ENCODE data around the gene ANKIB1.

The ANKIB1 gene

DNA sequence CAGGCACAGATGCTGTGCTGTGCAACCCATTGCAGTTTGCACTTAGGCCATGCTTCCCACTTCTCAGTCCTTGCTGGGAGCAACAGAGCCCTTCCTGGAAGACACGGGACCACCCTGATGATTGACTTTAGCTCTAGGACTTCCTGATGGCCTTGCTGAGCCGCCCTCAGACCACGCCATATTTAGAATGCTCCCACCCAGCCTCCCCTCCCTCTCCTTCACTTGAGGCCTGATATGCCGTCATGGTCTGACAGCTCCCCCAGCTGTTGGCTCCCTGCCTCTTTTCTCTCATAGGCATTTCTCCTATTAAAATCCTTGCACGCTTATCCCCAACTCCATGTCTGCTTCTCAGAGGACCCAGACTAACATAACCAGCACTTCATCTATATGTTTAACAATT is 172.1 kb downstream of the ANKIB1 start:
- no peaks in the 10 kb centered on the region for H3K4me1 ChIP-seq (ENCODE audit: insufficient read depth, insufficient read length)
- no peaks in the 10 kb centered on the region for H3K27me3 ChIP-seq (ENCODE audit: insufficient read depth, insufficient read length)
- H3K4me3 ChIP-seq (ENCODE audit: insufficient read length, low read depth): no peak overlapping the region
- no peaks in the 10 kb centered on the region for H3K36me3 ChIP-seq (ENCODE audit: insufficient read depth, insufficient read length, low read length)
- TF ChIP-seq ZNF274 (IDR thresholded peaks at IDR 0.05; ENCODE audit: low read depth, low read length): no peak
- no peak for TF ChIP-seq SUZ12 (IDR thresholded peaks at IDR 0.05; ENCODE audit: extremely low read depth, insufficient read depth, insufficient read length)
- TF ChIP-seq YY1 (IDR thresholded peaks at IDR 0.05; ENCODE audit: insufficient read depth, insufficient read length): no peak
- no peak for DNase-seq (ENCODE audit: low read depth, low spot score)
- H3K9ac ChIP-seq (ENCODE audit: insufficient read length, low read depth): no peak overlapping the region
- H3K9me3 ChIP-seq (ENCODE audit: insufficient read depth, low read length): no peaks in the 10 kb centered on the region

DNA sequence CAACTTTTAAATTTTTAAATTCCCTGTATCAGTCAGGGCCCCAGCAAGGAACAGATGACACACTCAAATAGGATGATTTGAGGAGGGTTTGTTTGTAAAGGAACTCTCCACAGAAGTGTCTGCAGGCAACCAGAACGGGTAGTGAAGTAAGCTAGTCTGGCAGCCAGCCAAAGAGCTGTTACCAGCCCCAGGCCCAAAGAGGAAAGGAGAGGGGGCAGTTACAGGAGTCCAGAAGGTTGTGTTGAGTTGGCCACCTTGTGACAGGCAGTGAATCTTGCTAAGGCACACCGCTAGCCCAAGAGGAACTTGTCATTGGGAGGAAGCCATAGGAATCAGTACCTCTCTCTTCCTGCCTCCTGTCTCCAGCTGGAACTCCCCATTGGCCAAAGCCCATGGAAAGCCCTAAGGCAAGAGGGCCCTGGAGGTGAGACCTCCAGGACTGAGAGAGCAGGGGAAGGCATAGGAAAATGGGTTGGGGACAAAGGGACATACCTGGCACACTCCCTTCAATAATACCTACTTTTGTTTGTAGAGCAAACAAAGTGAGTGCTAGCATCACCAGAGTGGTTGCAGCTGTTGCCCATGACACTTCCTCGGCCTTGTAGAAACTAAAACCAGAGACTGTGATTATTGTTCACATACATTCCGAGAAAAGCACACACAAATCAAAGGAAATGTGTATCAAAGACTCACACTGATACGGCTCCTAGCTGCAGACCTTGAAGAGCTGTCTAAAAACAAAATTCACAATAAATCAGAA is 176.1 kb downstream of the ANKIB1 start:
- H3K27me3 ChIP-seq (ENCODE audit: insufficient read depth, insufficient read length): no peaks in the 10 kb centered on the region
- DNase-seq (ENCODE audit: low read depth, low spot score): no peak
- TF ChIP-seq ZNF274 (IDR thresholded peaks at IDR 0.05; ENCODE audit: low read depth, low read length) (no peak), YY1 (IDR thresholded peaks at IDR 0.05; ENCODE audit: insufficient read depth, insufficient read length) (no peak), SUZ12 (IDR thresholded peaks at IDR 0.05; ENCODE audit: extremely low read depth, insufficient read depth, insufficient read length) (no peak)
- H3K9ac ChIP-seq (ENCODE audit: insufficient read length, low read depth): no peak overlapping the region
- no peaks in the 10 kb centered on the region for H3K9me3 ChIP-seq (ENCODE audit: insufficient read depth, low read length)
- H3K36me3 ChIP-seq (ENCODE audit: insufficient read depth, insufficient read length, low read length): no peaks in the 10 kb centered on the region
- H3K4me1 ChIP-seq (ENCODE audit: insufficient read depth, insufficient read length): peaks cover 2% of the 10 kb centered on the region
- H3K4me3 ChIP-seq (ENCODE audit: insufficient read length, low read depth): no peak overlapping the region

DNA sequence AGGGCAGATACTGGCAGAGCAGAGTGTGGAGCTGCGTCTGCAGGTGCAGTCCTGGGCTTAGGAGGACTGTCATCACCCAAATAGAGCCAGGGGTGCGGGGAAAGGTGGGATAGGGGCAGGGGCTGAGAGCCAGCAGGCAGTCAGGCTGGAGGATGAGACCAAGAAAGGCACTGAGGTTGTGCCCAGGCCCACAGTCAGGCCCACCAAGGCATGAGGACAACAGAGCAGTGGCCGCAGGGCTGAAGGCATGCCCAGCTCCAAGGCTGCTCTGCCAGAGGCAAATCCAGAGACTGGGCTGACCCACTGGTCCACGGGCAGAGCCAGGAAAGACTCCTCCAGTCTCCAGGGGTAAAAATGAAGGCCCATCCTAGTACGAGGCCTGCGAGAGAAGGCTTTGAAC is 177.2 kb downstream of the ANKIB1 start:
- Histone ChIP-seq H3K9me3 (ENCODE audit: insufficient read depth, low read length) (no peaks in the 10 kb centered on the region), H3K27me3 (ENCODE audit: insufficient read depth, insufficient read length) (no peaks in the 10 kb centered on the region), H3K9ac (ENCODE audit: insufficient read length, low read depth) (no peak overlapping the region), H3K4me3 (ENCODE audit: insufficient read length, low read depth) (no peak overlapping the region), H3K36me3 (ENCODE audit: insufficient read depth, insufficient read length, low read length) (no peaks in the 10 kb centered on the region), H3K4me1 (ENCODE audit: insufficient read depth, insufficient read length) (peaks cover 2% of the 10 kb centered on the region)
- no peak for DNase-seq (ENCODE audit: low read depth, low spot score)
- TF ChIP-seq SUZ12 (IDR thresholded peaks at IDR 0.05; ENCODE audit: extremely low read depth, insufficient read depth, insufficient read length) (no peak), YY1 (IDR thresholded peaks at IDR 0.05; ENCODE audit: insufficient read depth, insufficient read length) (no peak), ZNF274 (IDR thresholded peaks at IDR 0.05; ENCODE audit: low read depth, low read length) (no peak)

DNA sequence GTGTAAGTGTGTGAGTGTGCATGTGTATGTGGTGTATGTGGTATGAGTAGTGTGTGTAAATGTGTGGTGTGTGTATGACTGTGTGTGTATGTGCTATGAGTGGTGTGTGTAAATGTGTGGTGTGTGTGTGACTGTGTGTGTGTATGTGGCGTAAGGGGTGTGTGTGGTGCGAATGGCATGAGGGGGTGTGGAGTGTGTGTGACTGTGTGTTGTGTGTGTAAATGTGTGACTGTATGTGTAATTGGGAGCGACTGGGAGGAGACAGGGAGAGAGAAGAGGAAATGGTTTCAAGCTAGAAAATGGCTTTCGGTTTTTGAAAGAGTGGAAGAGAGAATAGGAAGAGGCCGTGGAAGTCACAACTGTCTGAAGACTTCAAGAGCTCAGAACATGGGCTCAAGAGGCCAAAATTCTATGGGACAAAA is 177.9 kb downstream of the ANKIB1 start:
- no peaks in the 10 kb centered on the region for H3K27me3 ChIP-seq (ENCODE audit: insufficient read depth, insufficient read length)
- H3K4me1 ChIP-seq (ENCODE audit: insufficient read depth, insufficient read length): peaks cover 2% of the 10 kb centered on the region
- no peaks in the 10 kb centered on the region for H3K9me3 ChIP-seq (ENCODE audit: insufficient read depth, low read length)
- H3K4me3 ChIP-seq (ENCODE audit: insufficient read length, low read depth): no peak overlapping the region
- no peaks in the 10 kb centered on the region for H3K36me3 ChIP-seq (ENCODE audit: insufficient read depth, insufficient read length, low read length)
- DNase-seq (ENCODE audit: low read depth, low spot score): no peak
- TF ChIP-seq SUZ12 (IDR thresholded peaks at IDR 0.05; ENCODE audit: extremely low read depth, insufficient read depth, insufficient read length): no peak
- TF ChIP-seq YY1 (IDR thresholded peaks at IDR 0.05; ENCODE audit: insufficient read depth, insufficient read length): no peak
- no peak for TF ChIP-seq ZNF274 (IDR thresholded peaks at IDR 0.05; ENCODE audit: low read depth, low read length)
- no peak overlapping the region for H3K9ac ChIP-seq (ENCODE audit: insufficient read length, low read depth)

DNA sequence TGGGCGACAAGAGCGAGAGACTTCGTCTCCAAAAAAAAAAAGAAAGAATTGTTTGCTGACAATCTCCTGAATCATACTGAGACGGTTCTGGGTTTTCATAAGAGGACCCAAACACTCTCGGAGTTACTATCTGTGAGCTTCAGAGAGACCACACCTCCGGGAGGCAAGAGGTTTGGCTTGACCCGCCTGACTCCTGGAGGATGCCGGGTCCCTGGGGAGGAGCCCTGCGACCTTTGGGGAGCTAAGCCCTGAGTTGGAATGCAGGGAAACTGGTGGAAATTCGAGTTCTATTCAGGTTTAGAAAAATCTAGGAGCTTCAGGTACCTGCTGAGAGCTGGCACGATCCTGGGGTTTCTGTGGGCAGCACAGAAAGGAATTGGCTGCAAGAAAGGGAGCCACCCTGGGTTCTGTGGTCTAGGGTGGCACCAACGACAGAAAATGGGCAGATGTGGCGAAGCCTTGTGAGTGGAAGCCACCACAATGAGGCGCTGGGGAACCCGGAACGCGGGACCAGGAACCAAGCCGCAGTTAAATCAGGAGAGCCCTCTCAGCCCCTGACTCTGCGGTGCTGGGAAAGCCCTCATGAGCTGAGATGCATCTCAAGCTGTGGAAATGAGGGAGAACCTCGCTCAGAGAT is 179.7 kb downstream of the ANKIB1 start:
- Histone ChIP-seq H3K4me3 (ENCODE audit: insufficient read length, low read depth) (no peak overlapping the region), H3K36me3 (ENCODE audit: insufficient read depth, insufficient read length, low read length) (no peaks in the 10 kb centered on the region), H3K4me1 (ENCODE audit: insufficient read depth, insufficient read length) (peaks cover 2% of the 10 kb centered on the region), H3K9ac (ENCODE audit: insufficient read length, low read depth) (no peak overlapping the region), H3K27me3 (ENCODE audit: insufficient read depth, insufficient read length) (no peaks in the 10 kb centered on the region), H3K9me3 (ENCODE audit: insufficient read depth, low read length) (no peaks in the 10 kb centered on the region)
- no peak for DNase-seq (ENCODE audit: low read depth, low spot score)
- TF ChIP-seq SUZ12 (IDR thresholded peaks at IDR 0.05; ENCODE audit: extremely low read depth, insufficient read depth, insufficient read length) (no peak), YY1 (IDR thresholded peaks at IDR 0.05; ENCODE audit: insufficient read depth, insufficient read length) (no peak), ZNF274 (IDR thresholded peaks at IDR 0.05; ENCODE audit: low read depth, low read length) (no peak)

DNA sequence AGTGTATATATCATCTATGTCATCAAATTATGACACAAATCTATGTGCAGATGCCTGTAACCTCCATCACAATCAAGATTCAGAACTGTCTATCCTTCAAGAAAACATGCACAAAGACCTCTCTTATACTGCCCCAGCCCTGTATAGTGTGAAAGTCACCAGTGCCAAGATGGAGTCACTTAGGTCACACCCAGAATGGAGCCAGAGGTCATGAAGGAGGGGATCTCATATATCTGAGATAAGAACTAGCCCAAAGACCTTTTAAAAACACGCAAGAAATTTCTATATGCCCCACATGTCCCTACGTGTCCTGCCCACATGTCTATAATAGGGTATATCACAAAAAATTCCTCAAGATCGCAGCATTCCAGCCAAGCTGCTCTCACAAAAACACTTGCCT is 181.4 kb downstream of the ANKIB1 start:
- H3K4me3 ChIP-seq (ENCODE audit: insufficient read length, low read depth): no peak overlapping the region
- DNase-seq (ENCODE audit: low read depth, low spot score): no peak
- no peak for TF ChIP-seq SUZ12 (IDR thresholded peaks at IDR 0.05; ENCODE audit: extremely low read depth, insufficient read depth, insufficient read length)
- TF ChIP-seq YY1 (IDR thresholded peaks at IDR 0.05; ENCODE audit: insufficient read depth, insufficient read length): no peak
- TF ChIP-seq ZNF274 (IDR thresholded peaks at IDR 0.05; ENCODE audit: low read depth, low read length): no peak
- H3K9ac ChIP-seq (ENCODE audit: insufficient read length, low read depth): no peak overlapping the region
- no peaks in the 10 kb centered on the region for H3K27me3 ChIP-seq (ENCODE audit: insufficient read depth, insufficient read length)
- peaks cover 2% of the 10 kb centered on the region for H3K4me1 ChIP-seq (ENCODE audit: insufficient read depth, insufficient read length)
- no peaks in the 10 kb centered on the region for H3K36me3 ChIP-seq (ENCODE audit: insufficient read depth, insufficient read length, low read length)
- no peaks in the 10 kb centered on the region for H3K9me3 ChIP-seq (ENCODE audit: insufficient read depth, low read length)

DNA sequence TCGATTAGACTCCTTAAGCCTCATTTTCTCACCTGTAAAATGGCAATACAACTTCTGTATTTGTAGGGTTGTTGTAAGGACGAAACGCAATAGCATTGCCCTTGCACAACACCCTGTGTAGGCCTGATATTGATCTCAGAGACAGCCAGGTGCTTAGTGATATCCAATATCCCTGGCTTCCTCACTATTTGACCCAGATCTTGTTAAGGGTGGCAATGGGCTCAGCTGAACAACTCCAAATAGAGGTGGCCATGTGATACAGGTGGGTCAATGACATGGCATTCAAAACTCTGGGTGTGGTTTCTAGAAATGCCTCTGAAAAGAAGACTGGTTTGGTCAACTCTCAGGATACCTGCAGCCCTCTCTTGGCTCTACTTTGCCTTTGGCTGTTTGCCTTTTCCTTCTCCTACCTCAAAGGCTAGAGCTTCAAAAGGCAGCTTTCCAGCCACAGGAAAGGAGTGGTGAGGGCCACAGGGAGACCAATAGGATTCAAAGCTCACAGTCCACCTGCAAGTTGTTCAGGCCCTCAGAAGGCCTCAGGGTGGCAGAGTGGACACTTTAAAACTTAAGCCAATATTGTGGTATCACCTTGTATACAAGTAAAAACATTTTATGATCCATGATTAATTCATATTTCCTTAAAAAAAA is 186.6 kb downstream of the ANKIB1 start:
- TF ChIP-seq ZNF274 (IDR thresholded peaks at IDR 0.05; ENCODE audit: low read depth, low read length) (no peak), YY1 (IDR thresholded peaks at IDR 0.05; ENCODE audit: insufficient read depth, insufficient read length) (no peak), SUZ12 (IDR thresholded peaks at IDR 0.05; ENCODE audit: extremely low read depth, insufficient read depth, insufficient read length) (no peak)
- Histone ChIP-seq H3K9me3 (ENCODE audit: insufficient read depth, low read length) (no peaks in the 10 kb centered on the region), H3K27me3 (ENCODE audit: insufficient read depth, insufficient read length) (no peaks in the 10 kb centered on the region), H3K4me3 (ENCODE audit: insufficient read length, low read depth) (no peak overlapping the region), H3K36me3 (ENCODE audit: insufficient read depth, insufficient read length, low read length) (no peaks in the 10 kb centered on the region), H3K4me1 (ENCODE audit: insufficient read depth, insufficient read length) (peaks cover 2% of the 10 kb centered on the region), H3K9ac (ENCODE audit: insufficient read length, low read depth) (no peak overlapping the region)
- DNase-seq (ENCODE audit: low read depth, low spot score): no peak

Data from NT2/D1 (cell line).